ENCODE measurements around the gene USP47.

USP47 gene

DNA sequence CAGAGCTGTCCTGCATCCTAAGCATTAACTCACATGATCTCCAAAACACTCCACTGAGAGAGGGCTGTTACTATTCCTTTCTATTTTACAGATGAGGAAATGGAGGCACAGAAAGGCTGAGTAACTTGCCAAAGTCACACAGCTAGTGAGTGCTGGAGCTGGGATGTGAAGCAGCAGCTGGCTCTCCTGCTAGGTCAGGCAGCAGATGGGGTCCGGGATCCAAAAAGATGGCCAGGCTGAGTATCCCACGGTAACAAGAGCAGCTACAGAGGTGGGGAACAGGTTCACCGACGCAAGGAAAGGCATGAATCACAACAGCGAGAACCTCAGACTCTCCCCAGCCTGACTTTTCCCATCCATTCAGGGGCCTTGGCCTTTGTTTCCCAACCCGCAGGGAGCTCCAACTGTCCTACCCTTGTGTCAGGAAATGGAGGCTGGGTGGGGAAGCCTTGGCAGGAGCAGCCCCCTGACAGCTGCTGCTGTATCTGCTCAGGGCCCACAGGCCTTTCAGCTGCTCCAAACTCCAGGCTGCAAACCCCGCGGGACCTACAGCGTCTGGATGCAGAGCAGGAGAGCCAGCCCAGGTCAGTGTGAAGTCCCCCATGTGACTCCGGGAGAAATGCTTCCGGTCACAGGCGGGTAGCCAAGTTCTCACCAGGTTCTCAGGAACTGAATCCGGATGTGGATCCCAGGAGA is 137.2 kb downstream of the USP47 start:
- peaks cover 7% of the 10 kb centered on the region for H3K4me1 Mint-ChIP-seq (ENCODE audit: low read depth)
- no peaks in the 10 kb centered on the region for H3K36me3 Mint-ChIP-seq
- no peak overlapping the region for H3K27ac Mint-ChIP-seq
- no peaks in the 10 kb centered on the region for H3K9me3 Mint-ChIP-seq (ENCODE audit: low read depth)
- no peak overlapping the region for H3K4me3 Mint-ChIP-seq
- peaks cover 1% of the 10 kb centered on the region for H3K27me3 Mint-ChIP-seq

DNA sequence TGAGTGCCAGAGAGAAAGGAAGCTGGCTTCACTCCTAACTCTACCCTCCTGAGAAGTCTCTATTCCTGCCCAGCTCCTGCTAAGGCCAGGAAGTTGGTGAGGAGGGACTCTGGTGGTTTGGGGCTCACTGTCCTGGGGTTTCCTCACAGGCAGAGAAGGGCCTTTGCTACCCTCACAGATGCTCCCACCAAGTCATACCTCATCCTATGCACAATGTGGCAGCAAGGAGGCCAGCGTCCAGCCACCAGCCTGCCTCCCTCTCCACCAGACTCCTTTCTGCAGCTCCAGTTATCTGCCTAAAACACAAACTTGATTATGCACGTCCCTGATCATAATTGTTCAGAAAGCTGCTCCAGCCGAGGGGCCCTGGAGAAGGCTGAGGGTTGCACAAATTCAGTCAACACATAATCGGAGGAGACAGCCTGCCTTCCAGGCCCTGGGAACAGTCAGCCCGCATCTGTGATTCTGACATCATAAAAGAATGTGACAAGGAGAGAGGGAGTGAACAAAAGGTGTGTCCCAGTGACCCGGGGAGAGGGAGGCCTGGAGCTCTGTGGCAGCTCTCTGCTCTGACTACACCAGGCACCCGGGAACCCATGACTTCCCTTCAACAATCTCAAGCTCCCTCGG is 137.8 kb downstream of the USP47 start:
- peaks cover 7% of the 10 kb centered on the region for H3K4me1 Mint-ChIP-seq (ENCODE audit: low read depth)
- no peak overlapping the region for H3K4me3 Mint-ChIP-seq
- H3K27me3 Mint-ChIP-seq: peaks cover 1% of the 10 kb centered on the region
- no peaks in the 10 kb centered on the region for H3K9me3 Mint-ChIP-seq (ENCODE audit: low read depth)
- H3K36me3 Mint-ChIP-seq: no peaks in the 10 kb centered on the region
- no peak overlapping the region for H3K27ac Mint-ChIP-seq

DNA sequence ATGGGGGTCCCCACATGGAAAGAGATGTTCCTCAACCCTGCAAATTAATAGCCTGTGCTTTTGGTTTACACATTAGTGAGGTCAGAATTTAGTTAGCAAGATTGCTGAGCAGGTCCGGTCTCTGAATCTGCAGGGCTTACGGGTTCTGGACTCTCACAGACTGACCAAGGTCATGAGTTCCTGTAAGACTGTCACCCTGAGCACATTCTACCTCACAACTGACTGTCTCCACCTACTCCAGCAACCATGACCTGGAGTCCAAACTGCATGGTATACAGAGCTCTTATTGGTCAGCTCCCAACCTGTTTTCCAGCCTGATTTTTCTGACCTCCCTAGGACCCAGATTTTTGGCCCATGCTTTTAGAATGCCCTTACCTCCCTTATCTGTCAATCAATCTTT is 138.4 kb downstream of the USP47 start:
- Mint-ChIP-seq H3K27me3 (peaks cover 1% of the 10 kb centered on the region), H3K4me3 (no peak overlapping the region), H3K9me3 (ENCODE audit: low read depth) (no peaks in the 10 kb centered on the region), H3K4me1 (ENCODE audit: low read depth) (peaks cover 3% of the 10 kb centered on the region), H3K27ac (no peak overlapping the region), H3K36me3 (no peaks in the 10 kb centered on the region)

DNA sequence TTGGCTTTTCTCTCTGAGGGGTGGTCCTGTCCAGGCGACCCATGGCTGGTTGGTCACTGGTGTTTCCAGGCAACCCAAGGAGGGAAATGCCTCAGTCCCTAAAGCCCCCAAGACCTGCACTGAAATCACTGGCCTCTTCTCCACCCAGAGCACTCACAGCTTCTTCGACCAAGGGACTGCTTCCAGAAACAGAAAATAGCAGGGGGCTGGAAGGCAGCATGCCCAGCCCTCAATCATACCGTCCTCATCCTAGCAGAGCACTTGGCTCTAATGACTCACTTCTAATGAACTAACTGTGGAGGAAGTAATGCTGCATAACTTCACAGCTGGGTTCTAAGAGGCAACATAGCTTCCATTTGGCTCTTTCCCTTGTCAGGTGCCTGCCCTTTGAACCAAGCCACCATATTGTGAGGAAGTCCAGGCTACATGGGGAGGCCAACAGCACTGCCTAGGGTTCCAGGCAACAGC is 139.1 kb downstream of the USP47 start:
- Mint-ChIP-seq H3K9me3 (ENCODE audit: low read depth) (no peaks in the 10 kb centered on the region), H3K36me3 (no peaks in the 10 kb centered on the region), H3K4me1 (ENCODE audit: low read depth) (peaks cover 1% of the 10 kb centered on the region), H3K27ac (no peak overlapping the region), H3K4me3 (no peak overlapping the region), H3K27me3 (peaks cover 1% of the 10 kb centered on the region)

DNA sequence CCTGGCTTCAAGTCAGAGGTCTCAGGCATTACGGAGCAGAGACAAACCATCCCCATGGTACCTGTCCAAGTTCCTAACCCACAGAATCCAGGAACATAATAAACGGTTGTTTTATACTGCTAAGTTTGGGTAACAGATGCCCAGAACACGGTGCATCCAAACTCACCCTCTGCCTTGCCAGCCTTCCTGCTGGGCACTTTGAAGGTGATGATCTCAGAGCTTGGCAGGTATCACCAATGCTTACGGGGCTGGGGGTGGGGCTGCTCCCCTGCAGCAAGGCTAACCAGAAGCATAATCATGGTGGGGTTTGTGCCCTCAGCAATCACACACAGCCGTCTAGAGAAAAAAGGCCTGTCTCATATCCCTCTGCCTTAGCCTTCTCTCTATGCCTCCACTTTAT is 139.6 kb downstream of the USP47 start:
- H3K4me3 Mint-ChIP-seq: no peak overlapping the region
- no peaks in the 10 kb centered on the region for H3K9me3 Mint-ChIP-seq (ENCODE audit: low read depth)
- no peaks in the 10 kb centered on the region for H3K36me3 Mint-ChIP-seq

DNA sequence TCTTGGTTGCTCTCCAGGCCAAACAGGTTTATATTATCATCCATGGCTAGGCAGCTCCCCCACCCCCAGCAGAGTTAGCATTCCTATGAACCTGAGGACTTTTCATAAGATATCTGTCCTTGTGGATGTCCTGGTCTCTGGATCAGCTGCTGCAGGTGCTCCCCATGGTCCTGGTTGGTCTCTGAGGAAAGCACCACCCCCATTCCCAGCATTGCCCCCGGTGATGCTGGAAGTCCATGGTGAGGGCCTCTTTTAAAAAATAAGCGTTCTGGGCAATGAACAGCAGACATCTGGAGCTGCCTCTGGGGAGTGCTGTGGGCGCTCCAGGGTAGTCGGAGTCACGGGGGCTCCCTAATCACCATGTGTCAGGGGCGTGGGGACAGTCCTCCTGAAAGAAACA is 140.1 kb downstream of the USP47 start:
- Mint-ChIP-seq H3K36me3 (no peaks in the 10 kb centered on the region), H3K4me1 (ENCODE audit: low read depth) (no peaks in the 10 kb centered on the region), H3K27me3 (peaks cover 1% of the 10 kb centered on the region), H3K9me3 (ENCODE audit: low read depth) (no peaks in the 10 kb centered on the region), H3K27ac (no peak overlapping the region), H3K4me3 (no peak overlapping the region)

More for the DNA sequence above, 139.6 kb downstream of the USP47 start:
- Mint-ChIP-seq H3K27me3 (peaks cover 1% of the 10 kb centered on the region), H3K27ac (no peak overlapping the region), H3K4me1 (ENCODE audit: low read depth) (no peaks in the 10 kb centered on the region)

DNA sequence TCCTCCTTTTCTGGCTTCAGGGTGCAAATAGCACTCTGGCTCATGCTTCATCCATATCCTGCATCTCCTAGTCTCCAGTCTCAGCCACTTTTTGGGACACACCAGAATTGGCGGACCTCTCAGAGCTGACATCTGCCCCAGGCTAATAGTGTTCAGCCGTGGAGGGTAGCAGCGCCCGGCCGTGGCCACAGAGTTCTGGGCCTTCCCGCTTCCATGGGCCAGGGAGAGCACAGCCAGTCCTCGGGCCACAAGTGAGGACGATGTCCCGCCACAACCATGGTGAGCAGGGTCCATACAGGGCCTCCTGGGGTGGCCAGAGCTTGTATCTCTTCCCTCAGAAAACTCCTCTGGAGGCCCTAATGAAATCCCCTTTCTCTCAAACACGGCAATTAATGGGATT is 140.7 kb downstream of the USP47 start:
- no peaks in the 10 kb centered on the region for H3K36me3 Mint-ChIP-seq
- no peak overlapping the region for H3K27ac Mint-ChIP-seq
- H3K4me3 Mint-ChIP-seq: no peak overlapping the region
- H3K27me3 Mint-ChIP-seq: peaks cover 1% of the 10 kb centered on the region
- H3K9me3 Mint-ChIP-seq (ENCODE audit: low read depth): no peaks in the 10 kb centered on the region
- no peaks in the 10 kb centered on the region for H3K4me1 Mint-ChIP-seq (ENCODE audit: low read depth)

DNA sequence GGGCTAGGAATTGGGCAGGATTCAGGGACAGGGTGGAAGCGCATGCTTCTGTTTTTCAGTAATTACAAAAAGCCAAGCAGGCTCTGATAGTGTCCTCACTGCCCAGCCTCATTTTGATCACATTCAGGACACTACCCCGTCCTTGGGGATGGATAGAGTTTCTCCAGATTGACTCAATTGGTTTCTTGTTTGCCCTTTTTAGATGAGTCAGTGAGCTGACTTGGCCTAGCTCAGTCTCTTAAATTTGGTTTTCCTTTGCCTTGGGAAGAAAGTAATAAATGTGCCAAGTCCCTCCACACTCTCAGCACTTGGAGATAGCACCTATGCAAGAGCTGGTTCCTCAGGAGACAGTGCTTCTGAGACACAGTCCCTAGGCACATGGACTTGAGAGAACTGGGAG is 141.2 kb downstream of the USP47 start:
- Mint-ChIP-seq H3K36me3 (no peaks in the 10 kb centered on the region), H3K4me1 (ENCODE audit: low read depth) (no peaks in the 10 kb centered on the region), H3K27me3 (peaks cover 1% of the 10 kb centered on the region), H3K4me3 (no peak overlapping the region), H3K27ac (no peak overlapping the region), H3K9me3 (ENCODE audit: low read depth) (no peaks in the 10 kb centered on the region)

DNA sequence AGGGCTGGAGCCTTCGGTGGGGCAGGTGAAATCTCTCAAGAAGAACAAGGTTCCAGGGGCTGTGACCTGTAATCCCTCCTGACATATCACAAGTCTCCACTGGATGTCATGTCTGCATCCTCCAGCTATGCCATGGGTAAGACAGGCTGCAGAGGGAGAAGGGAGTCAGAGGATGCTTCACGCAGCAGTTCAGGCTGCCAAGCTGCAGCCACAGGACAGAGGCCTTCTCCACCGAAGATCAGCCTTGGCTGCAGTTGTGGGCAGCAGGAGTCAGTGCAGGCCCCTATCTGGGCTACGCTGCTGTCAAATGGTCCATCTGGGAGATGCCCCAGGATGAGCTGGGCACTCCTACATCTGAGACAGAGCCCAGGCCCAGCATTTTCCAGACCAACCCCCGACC is 141.7 kb downstream of the USP47 start:
- no peak overlapping the region for H3K4me3 Mint-ChIP-seq
- H3K27me3 Mint-ChIP-seq: peaks cover 1% of the 10 kb centered on the region
- H3K36me3 Mint-ChIP-seq: no peaks in the 10 kb centered on the region
- no peaks in the 10 kb centered on the region for H3K4me1 Mint-ChIP-seq (ENCODE audit: low read depth)
- no peaks in the 10 kb centered on the region for H3K9me3 Mint-ChIP-seq (ENCODE audit: low read depth)
- H3K27ac Mint-ChIP-seq: no peak overlapping the region

DNA sequence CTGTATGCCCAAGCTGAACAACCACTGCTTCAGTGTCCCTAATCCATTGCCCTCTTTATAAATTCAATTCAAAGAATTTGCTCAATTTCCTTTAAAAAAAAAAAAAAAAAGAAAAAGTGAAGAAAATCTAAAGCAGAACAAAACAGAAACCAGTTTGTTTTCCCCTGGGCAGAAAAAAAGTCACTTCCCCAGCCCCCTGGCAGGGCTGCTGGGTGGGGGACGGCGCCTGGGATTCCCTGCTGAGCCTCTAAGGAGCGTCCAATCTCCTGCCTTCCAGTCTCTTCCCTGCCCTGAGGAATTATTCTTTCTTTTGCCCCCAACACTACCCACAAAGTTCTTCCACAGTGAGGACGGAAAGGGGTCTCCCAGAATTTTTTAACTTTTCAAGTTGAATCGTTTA is 142.8 kb downstream of the USP47 start:
- Mint-ChIP-seq H3K27me3 (peaks cover 1% of the 10 kb centered on the region), H3K27ac (no peak overlapping the region), H3K4me1 (ENCODE audit: low read depth) (no peaks in the 10 kb centered on the region), H3K36me3 (no peaks in the 10 kb centered on the region), H3K9me3 (ENCODE audit: low read depth) (no peaks in the 10 kb centered on the region), H3K4me3 (no peak overlapping the region)

DNA sequence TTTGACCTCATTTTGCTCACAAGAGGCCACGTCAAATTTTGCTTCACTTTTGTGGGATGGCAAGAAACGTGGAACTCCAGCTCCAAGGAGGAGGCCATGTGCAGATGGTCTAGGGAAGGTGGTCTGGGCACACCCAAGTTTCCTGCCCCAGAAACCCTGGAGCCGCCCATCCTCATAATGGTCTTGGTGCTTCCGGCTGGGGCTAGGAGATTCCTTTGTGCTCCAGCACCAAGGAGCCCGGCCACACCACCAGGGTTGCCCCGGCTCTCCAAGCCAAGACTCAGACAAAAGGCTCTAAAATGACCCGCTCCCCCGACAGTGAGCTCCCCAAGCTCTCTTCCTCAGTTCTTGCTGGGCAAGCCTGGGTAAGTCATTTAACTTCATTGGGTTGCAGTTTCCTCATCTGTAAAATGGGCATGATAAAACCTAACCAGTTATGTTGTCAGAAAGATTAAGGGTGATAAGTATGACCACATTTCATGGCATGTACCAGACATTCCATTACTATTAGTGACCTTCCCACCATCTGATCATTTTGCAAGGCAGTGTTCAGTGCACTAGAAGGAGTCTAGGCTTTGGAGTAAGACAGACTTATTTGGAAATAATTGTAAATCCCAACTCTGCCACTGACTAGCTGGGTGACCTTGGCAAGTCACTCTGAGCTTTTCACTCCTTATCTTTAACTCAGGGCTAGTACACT is 143.4 kb downstream of the USP47 start:
- Mint-ChIP-seq H3K4me3 (no peak overlapping the region), H3K4me1 (ENCODE audit: low read depth) (no peaks in the 10 kb centered on the region), H3K36me3 (no peaks in the 10 kb centered on the region), H3K27me3 (peaks cover 1% of the 10 kb centered on the region), H3K9me3 (ENCODE audit: low read depth) (no peaks in the 10 kb centered on the region), H3K27ac (no peak overlapping the region)

DNA sequence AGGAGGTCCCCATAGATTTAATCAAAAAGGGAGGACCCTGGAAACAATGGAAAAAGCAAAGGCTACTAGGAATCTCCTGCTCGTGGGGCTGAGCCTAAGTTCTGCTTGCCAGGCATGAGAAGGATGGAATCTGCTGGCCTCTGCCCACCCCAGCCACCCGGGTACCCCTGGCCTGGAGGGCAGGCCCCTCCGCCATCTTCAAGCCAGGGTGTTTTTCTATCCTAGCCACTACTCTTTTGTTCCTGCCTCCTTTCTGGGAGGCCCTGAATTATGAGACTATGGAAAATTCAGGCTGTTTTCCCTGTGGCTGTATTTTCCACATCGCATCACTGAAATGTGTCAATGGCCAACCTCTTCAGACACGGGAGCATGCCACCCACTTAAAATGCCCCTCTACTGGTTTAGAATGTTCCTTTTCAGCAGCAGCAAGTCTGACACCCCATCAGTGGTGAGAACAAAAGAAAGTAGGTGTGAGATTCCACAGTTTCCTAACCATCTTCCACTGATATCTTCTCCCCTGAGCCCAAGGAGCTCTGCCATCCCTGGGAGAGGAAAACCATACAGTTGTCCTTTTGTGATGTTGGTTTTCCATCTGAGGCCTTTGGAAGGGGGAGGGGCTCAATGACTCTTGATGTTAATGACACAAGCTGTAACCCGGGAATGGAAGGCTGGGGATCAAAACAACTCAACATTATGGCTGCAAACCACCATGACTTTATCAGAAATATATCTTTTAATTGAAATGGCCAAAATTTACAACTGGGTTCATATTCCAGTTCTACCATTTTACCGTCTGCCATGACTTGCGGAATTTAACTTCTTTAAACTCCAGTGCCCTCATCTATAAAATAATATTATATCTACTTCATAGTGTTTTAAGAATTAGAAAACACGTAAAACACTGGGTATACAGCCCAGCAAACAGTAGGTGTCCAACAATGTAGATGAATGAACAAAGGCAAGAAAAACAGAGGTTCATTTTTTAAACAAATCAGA is 144.5 kb downstream of the USP47 start:
- Mint-ChIP-seq H3K4me1 (ENCODE audit: low read depth) (no peaks in the 10 kb centered on the region), H3K27me3 (no peaks in the 10 kb centered on the region), H3K27ac (no peak overlapping the region), H3K4me3 (no peak overlapping the region), H3K36me3 (no peaks in the 10 kb centered on the region), H3K9me3 (ENCODE audit: low read depth) (no peaks in the 10 kb centered on the region)

DNA sequence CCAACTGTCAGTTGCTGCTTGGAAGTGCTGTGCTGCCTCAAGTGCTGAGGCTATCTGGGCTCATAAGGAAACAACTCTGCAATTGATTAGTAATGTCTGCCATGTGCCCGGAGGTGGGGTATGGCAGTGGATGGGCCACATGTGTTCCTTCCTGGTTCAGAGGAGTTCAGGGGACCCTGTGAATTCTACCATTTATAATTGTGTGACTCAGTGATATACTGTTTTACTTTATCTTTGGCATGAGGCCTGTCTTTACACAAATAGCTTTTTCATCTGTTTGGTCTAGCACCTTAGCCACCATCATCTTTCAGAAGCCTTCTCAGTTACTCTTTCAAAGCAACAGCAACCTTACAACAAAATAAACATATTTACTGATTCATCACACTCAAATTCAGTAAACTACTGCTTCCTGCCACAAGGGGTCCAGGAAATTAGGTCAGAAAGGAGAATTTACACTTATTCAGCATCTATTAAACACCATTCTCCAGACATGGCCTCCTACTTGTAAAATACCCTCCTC is 145.8 kb downstream of the USP47 start:
- Mint-ChIP-seq H3K27ac (no peak overlapping the region), H3K36me3 (no peaks in the 10 kb centered on the region), H3K4me3 (no peak overlapping the region), H3K4me1 (ENCODE audit: low read depth) (no peaks in the 10 kb centered on the region), H3K9me3 (ENCODE audit: low read depth) (no peaks in the 10 kb centered on the region), H3K27me3 (no peaks in the 10 kb centered on the region)

DNA sequence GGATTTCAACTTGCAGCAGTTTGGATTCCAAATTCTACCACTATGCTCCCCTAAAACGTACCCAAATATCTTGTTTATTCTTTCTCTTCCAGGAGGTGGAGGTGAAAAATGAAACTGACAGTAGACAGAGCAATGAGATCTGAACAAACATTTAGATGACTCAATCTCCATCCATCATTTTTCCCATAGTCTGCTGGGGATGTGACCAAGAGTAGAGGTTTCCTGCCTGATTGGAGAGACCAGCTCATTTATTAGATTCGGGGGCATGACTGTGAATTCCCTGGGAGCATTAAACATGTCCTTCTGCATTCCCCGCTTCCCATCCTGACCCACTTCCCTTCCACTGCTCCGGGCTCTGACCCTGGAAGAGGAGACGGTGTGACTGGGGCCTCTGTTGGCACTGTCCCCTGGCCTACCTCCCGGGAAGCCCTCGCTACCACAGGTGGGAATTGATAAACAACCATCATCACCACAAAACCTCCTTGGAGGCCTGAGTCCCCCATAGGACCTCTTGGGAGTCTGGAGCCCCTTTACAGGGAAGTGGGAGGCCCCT is 146.4 kb downstream of the USP47 start:
- no peak overlapping the region for H3K4me3 Mint-ChIP-seq
- H3K4me1 Mint-ChIP-seq (ENCODE audit: low read depth): no peaks in the 10 kb centered on the region
- no peaks in the 10 kb centered on the region for H3K27me3 Mint-ChIP-seq
- H3K27ac Mint-ChIP-seq: no peak overlapping the region
- H3K9me3 Mint-ChIP-seq (ENCODE audit: low read depth): no peaks in the 10 kb centered on the region
- no peaks in the 10 kb centered on the region for H3K36me3 Mint-ChIP-seq

All from activated naive CD8-positive, alpha-beta T cell (primary cell).